Fibroblast of upper back skin (primary cell): Measurements from ENCODE around the gene TRIO.

ENCODE experiments used
- DNase-seq: peaks from one replicate; pipeline ENCODE4 v3.0.0-alpha.2; 2013

The TRIO gene

GRCh38 chr5:14211818-14212803, 69.0 kb downstream of the TRIO start:
- no peak for DNase-seq

GRCh38 chr5:14212838-14213237, 69.7 kb downstream of the TRIO start:
- no peak for DNase-seq

GRCh38 chr5:14213253-14213652, 70.1 kb downstream of the TRIO start:
- DNase-seq: no peak

- DNase-seq: no peak
These were observed 70.9 kb downstream of the TRIO start for GRCh38 chr5:14213813-14214585.

- no peak for DNase-seq
These were observed 72.8 kb downstream of the TRIO start for GRCh38 chr5:14215901-14216300.

DNA sequence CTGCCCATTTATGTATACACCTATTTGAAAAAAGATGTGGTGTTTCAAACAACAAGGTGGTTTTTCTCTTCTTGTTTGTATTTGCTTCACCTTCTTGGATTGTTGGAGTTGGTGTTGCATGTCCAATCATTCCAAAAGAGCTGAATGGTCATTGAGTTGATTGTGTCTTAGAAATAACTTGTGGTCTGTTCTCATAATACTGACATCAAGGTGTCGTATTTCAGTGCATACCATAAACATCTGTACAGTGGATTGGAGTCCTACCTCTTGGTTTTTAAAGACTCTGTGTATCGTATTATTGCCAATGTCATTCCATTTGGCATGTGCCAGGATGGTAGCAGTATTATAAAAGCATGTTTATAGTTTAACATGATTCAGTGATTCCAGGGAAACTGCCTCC, 73.2 kb downstream of the TRIO start:
- DNase-seq: peak; percentile 37

GRCh38 chr5:14216902-14217301, 73.8 kb downstream of the TRIO start:
- no peak for DNase-seq

DNA sequence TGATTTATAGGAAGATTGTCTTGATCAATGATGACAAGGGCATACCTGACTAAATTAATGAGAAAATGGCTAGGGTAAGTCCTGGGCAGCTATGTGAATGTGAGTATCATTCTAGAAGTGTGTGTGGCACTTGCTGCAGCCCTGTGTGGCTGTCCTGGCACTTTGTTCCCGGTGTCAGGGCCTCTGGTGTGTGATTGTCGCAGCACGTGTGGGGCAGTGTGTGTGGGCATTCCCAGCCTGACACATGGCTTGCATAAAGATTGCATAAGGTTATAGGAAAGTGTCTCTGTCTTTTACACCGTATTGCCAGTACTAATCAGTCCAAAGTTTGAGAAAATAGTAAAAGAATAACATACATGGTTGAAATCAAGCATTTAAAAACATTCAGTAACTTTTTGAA, 74.4 kb downstream of the TRIO start:
- no peak for DNase-seq

GRCh38 chr5:14218011-14218410, 74.9 kb downstream of the TRIO start:
- DNase-seq: no peak

DNA sequence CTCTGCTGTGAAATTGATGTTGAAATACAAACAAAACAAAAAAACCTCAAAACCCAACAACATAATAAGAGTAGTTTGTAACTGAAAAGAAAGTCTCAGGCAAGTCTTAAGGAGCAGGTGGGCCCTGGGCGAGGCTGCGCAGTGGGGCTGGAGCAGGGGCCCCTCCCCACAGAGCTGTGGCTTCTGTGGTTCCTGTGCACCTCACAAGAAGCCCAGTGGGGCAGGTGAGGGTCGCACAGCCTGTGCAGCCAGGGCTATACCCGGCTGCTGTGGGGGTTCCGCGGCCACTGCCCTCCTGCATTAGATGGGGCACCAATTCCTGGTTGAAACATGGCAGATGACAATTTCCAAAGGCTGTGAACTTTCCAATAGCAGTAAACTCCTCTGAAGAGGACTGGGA, 75.3 kb downstream of the TRIO start:
- DNase-seq: no peak

- no peak for DNase-seq
These were observed 75.9 kb downstream of the TRIO start for GRCh38 chr5:14218897-14219573.

GRCh38 chr5:14219800-14220512, 76.8 kb downstream of the TRIO start:
- DNase-seq: no peak

DNA sequence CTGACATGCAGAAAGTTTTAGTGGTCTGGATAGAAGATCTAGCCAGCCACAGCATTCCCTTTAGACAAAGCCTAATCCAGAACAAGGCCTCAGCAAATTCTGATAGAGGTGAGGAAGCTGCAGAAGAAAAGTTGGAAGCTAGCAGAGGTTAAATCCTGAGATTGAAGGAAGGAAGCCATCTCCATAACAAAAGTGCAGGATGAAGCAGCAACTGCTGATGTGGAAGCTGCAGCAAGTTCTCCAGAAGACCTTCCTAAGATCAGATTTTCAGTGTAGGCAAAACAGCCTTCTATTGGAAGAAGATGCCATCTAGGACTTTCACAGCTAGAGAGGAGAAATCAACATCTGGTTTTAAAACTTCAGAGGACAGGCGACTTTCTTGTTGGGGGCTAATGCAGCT, 77.5 kb downstream of the TRIO start:
- DNase-seq: no peak

DNA sequence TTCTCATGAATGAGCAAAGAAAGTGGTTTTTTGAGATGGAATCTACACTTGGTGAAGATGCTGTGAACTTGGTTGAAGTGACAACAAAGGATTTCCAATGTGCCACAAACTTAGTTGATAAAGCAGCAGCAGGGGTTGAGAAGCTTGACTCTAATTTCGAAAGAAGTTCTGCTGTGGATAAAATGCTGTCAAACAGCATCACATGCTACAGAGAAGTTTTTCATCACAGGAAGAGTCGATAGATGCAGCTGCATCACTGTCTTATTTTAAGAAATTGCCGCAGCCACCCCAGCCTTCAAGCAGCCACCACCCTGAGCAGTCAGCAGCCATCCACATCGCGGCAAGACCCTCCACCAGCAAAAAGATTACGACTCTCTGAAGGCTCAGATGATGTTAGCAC, 78.6 kb downstream of the TRIO start:
- DNase-seq: no peak

DNA sequence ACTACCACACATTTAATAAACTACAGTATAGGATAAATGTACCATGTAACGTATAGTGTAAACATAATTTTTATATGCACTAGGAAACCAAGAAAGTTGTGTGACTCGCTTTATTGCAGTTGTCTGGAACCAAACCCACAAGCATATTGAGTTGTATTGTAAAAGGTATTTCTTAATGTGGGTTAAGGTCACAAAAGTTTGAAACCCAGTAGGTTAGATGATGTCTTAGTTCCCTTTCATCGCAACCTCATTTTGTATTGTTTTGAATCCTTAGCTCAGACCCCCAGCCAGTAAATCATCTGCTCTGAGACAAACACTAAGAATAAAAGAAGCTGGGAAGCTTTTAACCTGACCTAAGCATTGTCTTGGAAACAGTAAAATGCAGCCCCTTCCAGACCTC, 79.1 kb downstream of the TRIO start:
- DNase-seq: no peak

GRCh38 chr5:14223372-14223771, 80.2 kb downstream of the TRIO start:
- DNase-seq: no peak

DNA sequence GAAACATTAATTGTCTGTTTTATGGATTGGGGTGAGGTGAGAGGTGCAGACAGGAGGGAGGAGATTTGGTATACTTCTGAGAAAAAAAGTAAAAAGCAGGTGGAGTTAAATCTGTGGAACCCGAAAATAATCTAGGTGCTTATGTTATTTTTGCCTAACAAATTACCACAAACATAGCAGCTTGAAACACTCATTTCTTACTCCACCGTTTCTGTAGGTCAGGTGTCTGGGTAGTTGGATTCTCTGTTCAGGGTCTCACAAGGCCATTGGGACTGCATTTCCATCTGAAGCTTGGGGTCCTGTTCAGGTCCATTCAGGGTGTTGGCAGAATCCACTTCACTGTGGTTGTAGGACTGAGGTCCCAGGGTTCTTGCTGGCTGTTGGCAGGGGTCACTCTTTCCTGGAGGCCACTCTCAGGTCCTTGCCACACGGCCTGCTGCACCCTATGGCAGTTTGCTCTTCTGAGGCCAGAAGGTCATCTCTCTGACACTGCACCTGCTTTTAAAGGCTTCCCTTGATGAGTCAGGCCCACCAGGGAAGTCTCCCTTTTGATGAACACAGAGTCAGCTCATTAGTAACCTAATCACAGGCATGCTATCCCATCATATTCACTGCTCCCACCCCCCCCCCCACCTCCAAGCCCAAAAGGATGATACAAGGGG, 82.2 kb downstream of the TRIO start:
- no peak for DNase-seq

DNA sequence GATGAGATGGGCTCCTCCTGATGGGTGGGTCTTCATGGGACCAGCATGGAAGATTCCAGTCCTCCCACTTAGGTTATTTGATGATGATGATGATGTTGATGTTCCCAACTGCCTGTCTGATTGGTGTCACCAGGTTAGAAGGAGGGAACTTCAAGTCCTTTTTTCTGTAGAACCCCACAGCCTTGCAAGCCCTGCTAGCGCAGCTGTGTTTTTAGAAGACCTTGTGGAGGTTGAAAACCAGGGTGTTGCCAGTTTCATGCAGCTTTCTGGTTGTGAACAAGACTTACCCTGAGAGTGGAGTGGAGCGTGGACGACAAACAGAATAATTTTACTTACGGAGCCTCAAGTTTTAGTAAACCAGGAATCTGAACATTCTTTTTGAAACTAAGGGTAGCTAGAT, 83.0 kb downstream of the TRIO start:
- DNase-seq: no peak

DNA sequence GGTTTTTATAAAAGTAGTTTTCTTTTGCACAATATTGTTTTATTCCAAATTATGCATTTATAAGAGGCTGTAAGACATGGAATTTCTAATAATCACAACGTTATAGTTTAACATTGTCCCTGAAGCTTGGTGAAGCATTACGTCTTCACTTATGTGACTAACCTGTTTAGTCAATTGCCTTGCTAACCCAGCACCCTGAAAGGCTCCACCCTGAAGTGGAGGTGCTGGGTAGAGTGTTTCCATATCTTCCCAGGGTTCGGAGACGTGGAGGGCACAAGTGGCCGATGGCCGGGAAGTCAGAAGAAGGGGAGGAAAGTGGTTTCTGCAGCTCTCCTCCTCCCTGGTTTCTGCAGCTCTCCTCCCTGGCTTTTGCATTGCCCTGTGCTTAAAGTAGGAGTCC, 83.4 kb downstream of the TRIO start:
- no peak for DNase-seq

- no peak for DNase-seq
These were observed 83.8 kb downstream of the TRIO start for GRCh38 chr5:14226992-14227391.

DNA sequence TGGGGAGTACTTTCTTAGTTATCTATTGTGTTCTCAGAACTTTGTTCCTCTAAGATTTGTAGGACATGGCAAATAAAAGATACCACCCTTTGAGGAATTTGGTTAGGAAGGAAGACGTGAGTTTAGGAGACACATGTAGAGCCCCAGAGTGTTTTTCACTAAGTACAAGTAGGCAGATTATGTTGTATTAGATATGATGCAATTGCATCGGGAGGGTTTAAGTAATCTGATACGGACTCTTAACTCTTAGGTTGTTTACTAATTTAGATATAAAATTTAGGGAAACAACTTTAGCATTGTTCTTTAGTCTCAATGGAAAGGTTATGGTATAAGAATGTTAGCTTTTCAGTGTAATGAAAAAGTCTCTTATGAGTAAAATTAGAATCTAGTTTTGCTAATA, 84.4 kb downstream of the TRIO start:
- DNase-seq: no peak

GRCh38 chr5:14228219-14228618, 85.1 kb downstream of the TRIO start:
- DNase-seq: peak; percentile 60
